ENCODE results near the gene KIF25. TPM values are rescaled to one million over a fixed set of nuclear protein-coding genes. Genes with fewer than 3 reads are reported as not detected.

KIF25 gene
- total RNA-seq, 1 experiment from 2014 or later = not detected

- Histone ChIP-seq H3K36me3 (ENCODE audit: low read depth) (no peaks in the 10 kb centered on the region), H3K27me3 (ENCODE audit: insufficient read depth, low read depth) (peaks cover 54% of the 10 kb centered on the region), H2AFZ (no peak overlapping the region), H3K4me3 (no peak overlapping the region), H3K4me1 (replicated peaks; ENCODE audit: insufficient read depth) (peaks cover 24% of the 10 kb centered on the region), H3F3A (ENCODE audit: insufficient read depth, low read depth) (peaks cover 15% of the 10 kb centered on the region; the same call in 1 of the 2 replicates), H3K9me3 (ENCODE audit: insufficient read depth, low read depth) (peaks cover 4% of the 10 kb centered on the region; the same call in 1 of the 2 replicates), H4K20me1 (ENCODE audit: insufficient read depth) (no peaks in the 10 kb centered on the region), H3K79me2 (ENCODE audit: low read depth) (no peaks in the 10 kb centered on the region), H3K4me2 (no peak overlapping the region), H3K9me2 (ENCODE audit: insufficient read depth) (no peaks in the 10 kb centered on the region), H3K27ac (no peak overlapping the region)
- intact Hi-C loops (cut with micrococcal nuclease; ENCODE audit: unreplicated experiment) = no loop called here
- ChIA-PET CTCF (no interaction called here), POLR2A (ENCODE audit: unreplicated experiment) (no interaction called here)
- BruUV-seq (replicated peaks) = no TSS peak
- no peak for TF ChIP-seq CTCF (conservative IDR thresholded peaks at IDR 0.05)
- TF ChIP-seq EZH2 (IDR thresholded peaks at IDR 0.05; ENCODE audit: low read depth) = no peak
- DNase-seq = no peak
Observed at GRCh38 chr6:168039849-168040248, 42.4 kb downstream of the KIF25 start.

DNA sequence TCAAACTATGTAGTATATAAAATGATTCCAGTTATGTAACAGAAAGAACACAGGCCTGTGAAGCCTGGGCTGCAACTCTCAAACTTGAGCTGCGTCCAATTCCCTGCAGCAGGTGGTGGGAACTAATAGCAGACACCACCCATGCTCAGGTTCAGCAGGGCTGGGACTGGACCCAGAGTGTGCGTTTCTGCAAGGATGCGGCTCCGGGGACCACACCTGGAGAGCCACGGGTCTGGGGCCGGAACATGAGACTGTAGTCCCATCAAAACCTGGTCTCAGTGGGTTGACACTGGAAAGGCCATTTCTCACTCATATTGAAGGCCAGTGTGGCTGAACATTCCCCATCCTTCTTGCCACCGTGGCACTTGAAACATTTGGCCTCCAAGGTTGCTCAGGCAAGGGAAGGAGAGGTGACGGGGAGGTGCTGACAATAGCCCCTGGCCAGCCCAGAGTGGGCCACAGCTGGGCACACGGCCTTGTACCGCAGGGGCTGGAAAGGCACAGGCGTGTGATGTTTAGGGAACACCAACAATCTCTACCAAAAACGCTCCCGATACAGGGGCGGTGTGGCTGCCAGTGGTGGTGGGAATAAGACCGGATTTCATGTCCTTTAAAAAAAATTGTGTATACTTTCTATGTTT, 43.5 kb downstream of the KIF25 start:
- CTCF ChIA-PET = no interaction called here
- H3K4me3 ChIP-seq = no peak overlapping the region

DNA sequence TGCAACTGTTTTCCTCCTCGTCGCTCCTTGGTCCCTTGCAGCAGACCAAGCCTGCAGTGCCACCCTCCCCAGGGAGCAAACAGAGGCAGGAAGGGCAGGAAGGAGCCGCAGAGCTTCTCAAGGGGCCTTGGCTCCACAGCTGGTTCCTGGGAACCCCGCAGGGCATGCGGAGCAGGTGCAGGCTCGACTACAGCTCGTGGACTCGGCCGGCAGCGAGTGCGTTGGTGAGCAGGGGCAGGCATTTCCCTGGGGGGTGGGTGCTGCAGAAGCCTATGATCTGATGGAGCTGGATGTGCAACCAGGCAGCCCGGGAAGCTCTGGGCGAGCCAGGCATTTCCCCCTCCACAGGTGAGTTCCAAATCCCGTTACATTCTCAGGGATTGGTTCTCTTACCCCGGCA, 44.5 kb downstream of the KIF25 start:
- POLR2A ChIA-PET (ENCODE audit: unreplicated experiment) = no interaction called here
- no peaks in the 10 kb centered on the region for H3K79me2 ChIP-seq (ENCODE audit: low read depth)
- no peak overlapping the region for H2AFZ ChIP-seq
- peaks cover 51% of the 10 kb centered on the region for H3K27me3 ChIP-seq (ENCODE audit: insufficient read depth, low read depth)
- H3K27ac ChIP-seq = no peak overlapping the region
- H3K4me2 ChIP-seq = no peak overlapping the region
- H3K9me3 ChIP-seq (ENCODE audit: insufficient read depth, low read depth) = peaks cover 4% of the 10 kb centered on the region; the same call in 1 of the 2 replicates
- no peaks in the 10 kb centered on the region for H3K9me2 ChIP-seq (ENCODE audit: insufficient read depth)
- intact Hi-C loops (cut with micrococcal nuclease; ENCODE audit: unreplicated experiment) = no loop called here
- TF ChIP-seq EZH2 (IDR thresholded peaks at IDR 0.05; ENCODE audit: low read depth) = no peak
- TF ChIP-seq CTCF (conservative IDR thresholded peaks at IDR 0.05) = no peak
- H3K4me3 ChIP-seq = no peak overlapping the region
- no TSS peak for BruUV-seq (replicated peaks)
- peaks cover 11% of the 10 kb centered on the region; the same call in 1 of the 2 replicates for H3F3A ChIP-seq (ENCODE audit: insufficient read depth, low read depth)
- CTCF ChIA-PET = no interaction called here
- no peaks in the 10 kb centered on the region for H4K20me1 ChIP-seq (ENCODE audit: insufficient read depth)
- no peak for DNase-seq
- peaks cover 13% of the 10 kb centered on the region for H3K4me1 ChIP-seq (replicated peaks; ENCODE audit: insufficient read depth)
- no peaks in the 10 kb centered on the region for H3K36me3 ChIP-seq (ENCODE audit: low read depth)

More for the DNA sequence above, 43.5 kb downstream of the KIF25 start:
- no peak overlapping the region for H2AFZ ChIP-seq
- intact Hi-C loops (cut with micrococcal nuclease; ENCODE audit: unreplicated experiment) = no loop called here
- DNase-seq = no peak
- TF ChIP-seq EZH2 (IDR thresholded peaks at IDR 0.05; ENCODE audit: low read depth) (no peak), CTCF (conservative IDR thresholded peaks at IDR 0.05) (no peak)
- H3K9me2 ChIP-seq (ENCODE audit: insufficient read depth) = no peaks in the 10 kb centered on the region
- no peaks in the 10 kb centered on the region for H4K20me1 ChIP-seq (ENCODE audit: insufficient read depth)
- no peaks in the 10 kb centered on the region for H3K36me3 ChIP-seq (ENCODE audit: low read depth)
- BruUV-seq (replicated peaks) = no TSS peak
- no peak overlapping the region for H3K27ac ChIP-seq
- H3K4me2 ChIP-seq = no peak overlapping the region
- peaks cover 11% of the 10 kb centered on the region; the same call in 1 of the 2 replicates for H3F3A ChIP-seq (ENCODE audit: insufficient read depth, low read depth)
- peaks cover 54% of the 10 kb centered on the region for H3K27me3 ChIP-seq (ENCODE audit: insufficient read depth, low read depth)
- H3K4me1 ChIP-seq (replicated peaks; ENCODE audit: insufficient read depth) = peaks cover 19% of the 10 kb centered on the region
- H3K79me2 ChIP-seq (ENCODE audit: low read depth) = no peaks in the 10 kb centered on the region
- POLR2A ChIA-PET (ENCODE audit: unreplicated experiment) = no interaction called here
- H3K9me3 ChIP-seq (ENCODE audit: insufficient read depth, low read depth) = peaks cover 4% of the 10 kb centered on the region; the same call in 1 of the 2 replicates
